MG63 (cell line): ENCODE measurements around the gene HEATR5A. TPM values are rescaled to one million over a fixed set of nuclear protein-coding genes. Genes with fewer than 3 reads are reported as not detected.
"Not testable (repeated sequence)": the region's sequence is repeated elsewhere in the genome, so short reads cannot be mapped to it uniquely, and the experiment has no call there.

Experiments
- DNase-seq: peaks from one replicate; pipeline ENCODE4 v3.0.0-alpha.2; 2020
- H3K27me3 ChIP-seq: fragments of 250-450 bp; sonication (Bioruptor Pico); 2 replicates; pipeline ENCODE4 v1.5.1; 2020; ENCODE audit warnings: mild to moderate bottlenecking, moderate library complexity
- H3K36me3 ChIP-seq: fragments of 250-450 bp; sonication (Bioruptor Pico); 2 replicates; pipeline ENCODE4 v1.5.1; 2020; ENCODE audit warnings: mild to moderate bottlenecking, moderate library complexity
- H3K4me3 ChIP-seq: fragments of 250-450 bp; sonication (Bioruptor Pico); 2 replicates; pipeline ENCODE4 v1.5.1; 2020; ENCODE audit warnings: mild to moderate bottlenecking, moderate library complexity
- H3K9me3 ChIP-seq: fragments of 250-450 bp; sonication (Bioruptor Pico); 2 replicates; pipeline ENCODE4 v1.5.1; 2020; ENCODE audit warnings: mild to moderate bottlenecking, moderate library complexity
- total RNA-seq: library from RNA; depleted of rRNA; stranded (reverse); fragments of >200 nt; shearing (Covaris generic); gene quantifications from 2 replicates; pipeline ENCODE4 v1.2.3, GENCODE V29; 2014; ENCODE audit warnings: low replicate concordance

The HEATR5A gene
- total RNA-seq, 1 experiment from 2014 or later: 10.8 TPM

DNA sequence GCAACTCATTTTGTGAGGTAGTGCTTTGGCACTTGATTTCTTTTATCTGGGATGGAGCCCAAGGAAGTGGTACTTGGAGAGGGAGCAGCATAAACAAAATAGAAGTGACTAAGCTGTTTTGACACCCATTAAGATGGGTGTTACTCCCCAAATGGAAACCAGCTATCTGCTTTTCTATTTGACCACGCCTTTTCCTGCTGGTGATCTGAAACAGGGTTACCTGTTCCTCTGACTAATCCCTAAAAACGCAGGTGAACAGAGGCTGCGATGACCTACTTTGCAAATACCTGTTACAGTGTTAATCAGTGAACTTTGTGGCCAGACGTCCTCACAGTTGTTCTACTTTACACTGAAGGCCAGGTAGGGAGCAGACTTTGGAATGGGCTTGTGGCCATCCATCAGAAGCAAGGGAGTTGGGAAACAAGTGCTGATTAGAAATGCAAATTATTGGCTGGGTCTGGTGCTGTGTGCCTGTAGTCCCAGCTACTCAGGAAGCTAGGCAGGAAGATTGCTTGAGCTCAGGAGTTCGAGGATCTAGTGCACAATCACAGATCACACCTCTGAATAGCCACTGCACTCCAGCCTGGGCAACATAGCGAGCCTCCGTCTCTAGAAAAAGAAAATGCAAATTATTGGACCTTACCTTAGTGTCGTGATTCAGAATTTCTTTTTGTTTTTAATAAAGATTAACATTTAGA is 154.5 kb downstream of the HEATR5A start:
- H3K9me3 ChIP-seq: no peaks in the 10 kb centered on the region
- H3K36me3 ChIP-seq: no peaks in the 10 kb centered on the region
- H3K4me3 ChIP-seq: no peak overlapping the region
- DNase-seq: peak; percentile 45
- H3K27me3 ChIP-seq: no peaks in the 10 kb centered on the region

DNA sequence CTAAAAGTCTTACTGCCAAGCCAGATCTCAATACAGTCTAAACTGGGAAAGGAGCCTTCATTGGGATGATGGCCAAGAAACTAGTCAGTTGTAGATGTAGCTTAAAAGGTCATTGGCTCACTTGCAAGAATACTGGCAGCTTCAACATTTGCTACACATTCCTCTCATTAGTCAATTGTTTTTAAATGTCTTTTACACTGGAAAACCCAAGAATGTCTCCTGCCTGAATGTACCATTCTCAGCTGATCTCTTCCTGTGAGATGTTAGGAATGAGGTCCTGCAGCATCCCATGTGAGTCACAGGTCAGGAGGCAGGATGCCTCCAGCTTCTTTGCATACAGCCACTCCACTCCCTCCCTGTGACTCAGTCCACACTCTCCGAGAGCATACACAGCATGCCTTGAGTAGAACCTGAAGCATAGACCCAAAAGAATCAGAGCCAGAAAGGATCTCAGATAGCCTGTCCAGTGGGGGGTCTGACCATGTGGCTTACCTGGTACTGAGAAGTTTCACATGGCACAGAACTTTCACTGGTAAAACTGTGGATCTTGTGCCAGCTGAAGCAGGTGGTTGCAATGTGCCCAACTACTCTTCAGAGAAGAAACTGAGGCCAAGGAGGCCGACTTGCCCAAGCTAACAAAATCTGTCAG is 156.7 kb downstream of the HEATR5A start:
- no peaks in the 10 kb centered on the region for H3K27me3 ChIP-seq
- DNase-seq: peak; percentile 92

DNA sequence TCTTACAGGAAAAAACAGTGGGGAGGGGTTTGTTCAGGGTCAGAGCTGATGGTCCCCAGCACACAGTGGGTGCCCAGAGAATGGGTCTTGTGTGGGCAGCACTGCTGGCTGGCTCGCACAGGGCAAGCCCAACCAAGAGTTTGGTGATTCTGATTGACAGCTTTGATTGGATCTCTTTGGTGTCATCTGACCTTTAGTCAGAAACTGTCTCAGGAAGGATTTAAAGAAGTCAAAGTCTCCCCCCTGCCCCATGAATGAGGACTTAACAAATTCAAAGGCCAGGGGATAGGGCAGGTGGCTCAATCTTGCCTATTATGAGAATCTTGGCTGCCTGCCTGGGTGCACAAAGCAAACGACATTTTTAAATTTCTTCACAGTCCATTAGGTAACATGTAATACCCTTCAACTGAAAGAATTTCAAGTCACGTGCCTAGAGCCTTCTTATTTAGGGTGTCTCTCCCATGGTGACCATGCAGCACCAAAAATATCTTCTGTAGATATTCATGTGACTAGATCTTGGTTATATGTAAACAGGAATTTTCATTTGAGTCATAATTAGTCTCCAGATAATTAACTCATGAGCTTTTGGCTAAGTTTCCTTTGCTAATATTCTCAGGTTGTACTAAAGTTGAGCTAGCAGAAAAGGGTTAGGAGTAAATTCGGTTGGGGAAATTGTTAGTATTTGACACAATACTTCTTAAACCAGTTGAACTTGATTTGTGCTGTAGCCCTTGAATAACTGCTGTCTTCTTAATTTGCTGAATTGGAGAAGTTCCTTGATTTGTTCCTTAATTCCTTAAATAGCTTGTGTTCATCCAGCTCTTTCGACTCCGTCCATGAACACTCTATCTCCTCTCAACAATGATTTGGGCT is 158.3 kb downstream of the HEATR5A start:
- no peak for DNase-seq
- Histone ChIP-seq H3K27me3 (no peaks in the 10 kb centered on the region), H3K36me3 (no peaks in the 10 kb centered on the region)

More for the DNA sequence above, 156.7 kb downstream of the HEATR5A start:
- H3K36me3 ChIP-seq: no peaks in the 10 kb centered on the region
- no peak overlapping the region for H3K4me3 ChIP-seq
- no peaks in the 10 kb centered on the region for H3K9me3 ChIP-seq

DNA sequence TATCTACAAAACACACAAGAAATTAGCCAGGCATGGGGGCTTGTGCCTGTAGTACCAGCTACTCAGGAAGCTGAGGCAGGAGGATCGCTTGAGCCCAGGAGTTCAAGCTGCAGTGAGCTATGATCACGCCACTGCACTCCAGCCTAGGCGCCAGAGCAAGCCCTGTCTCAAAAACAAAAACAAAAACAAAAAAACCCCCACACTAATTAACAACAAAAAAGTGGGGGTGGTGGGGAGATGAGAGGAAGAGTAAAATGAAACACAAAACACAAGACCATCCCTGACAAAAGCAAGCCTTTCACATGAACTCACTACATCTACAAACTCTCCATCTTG is 158.9 kb downstream of the HEATR5A start:
- H3K4me3 ChIP-seq: no peak overlapping the region
- H3K27me3 ChIP-seq: no peaks in the 10 kb centered on the region
- no peak for DNase-seq
- no peaks in the 10 kb centered on the region for H3K9me3 ChIP-seq
- no peaks in the 10 kb centered on the region for H3K36me3 ChIP-seq

More for the DNA sequence above, 158.3 kb downstream of the HEATR5A start:
- H3K4me3 ChIP-seq: no peak overlapping the region
- no peaks in the 10 kb centered on the region for H3K9me3 ChIP-seq

GRCh38 chr14:31259040-31259435 is 161.3 kb downstream of the HEATR5A start:
- not testable (repeated sequence) for H3K27me3 ChIP-seq

DNA sequence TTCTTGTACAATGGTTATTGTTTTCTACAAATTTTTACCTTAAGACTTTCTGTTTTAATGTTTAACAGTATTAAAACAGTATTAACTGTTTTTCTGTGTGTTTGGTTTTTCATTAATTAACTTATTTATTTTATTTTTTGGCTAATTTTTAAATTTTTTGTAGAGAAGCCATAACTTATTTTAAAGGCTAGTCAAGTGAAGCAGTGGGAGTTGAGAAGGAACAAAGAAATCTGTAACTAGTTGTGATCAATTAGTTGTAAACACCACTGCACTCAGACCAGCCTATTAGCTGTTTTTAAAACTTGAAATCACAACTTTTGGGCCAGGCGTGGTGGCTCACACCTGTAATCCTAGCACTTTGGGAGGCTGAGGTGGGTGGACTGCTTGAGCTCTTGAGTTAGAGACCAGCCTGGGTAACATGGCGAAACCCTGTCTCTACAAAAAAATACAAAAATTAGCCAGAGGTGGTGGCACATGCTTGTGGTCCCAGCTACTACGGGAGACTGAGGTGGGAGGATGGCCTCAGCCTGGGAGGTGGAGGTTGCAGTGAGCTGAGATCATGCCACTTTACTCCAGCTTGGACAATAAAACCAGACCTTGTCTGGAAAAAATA is 161.8 kb downstream of the HEATR5A start:
- H3K4me3 ChIP-seq: no peak overlapping the region
- H3K9me3 ChIP-seq: no peaks in the 10 kb centered on the region
- H3K27me3 ChIP-seq: no peaks in the 10 kb centered on the region
- DNase-seq: no peak
- H3K36me3 ChIP-seq: no peaks in the 10 kb centered on the region

More at GRCh38 chr14:31259040-31259435, 161.3 kb downstream of the HEATR5A start:
- not testable (repeated sequence) for H3K36me3 ChIP-seq, H3K9me3 ChIP-seq, H3K4me3 ChIP-seq, DNase-seq

- H3K27me3 ChIP-seq, H3K9me3 ChIP-seq, H3K4me3 ChIP-seq, DNase-seq, H3K36me3 ChIP-seq: not testable (repeated sequence)
Observed at GRCh38 chr14:31257554-31258426, 162.6 kb downstream of the HEATR5A start.

DNA sequence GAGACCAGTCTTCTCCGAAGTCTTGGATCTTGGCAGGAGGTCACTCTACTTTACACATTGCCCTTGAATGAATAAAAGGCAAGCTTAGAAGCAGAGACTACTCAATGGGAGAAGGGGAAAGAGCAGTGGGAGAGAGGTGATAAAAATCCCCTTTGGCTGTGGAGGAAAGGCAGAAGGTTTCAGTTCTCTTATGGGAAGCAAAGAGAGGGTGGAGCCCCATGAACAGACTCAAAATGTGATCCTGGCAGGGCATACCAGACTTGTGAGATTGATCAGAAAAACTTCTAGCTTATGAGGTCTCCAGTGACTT is 163.2 kb downstream of the HEATR5A start:
- Histone ChIP-seq H3K9me3 (no peaks in the 10 kb centered on the region), H3K36me3 (no peaks in the 10 kb centered on the region), H3K4me3 (no peak overlapping the region), H3K27me3 (no peaks in the 10 kb centered on the region)
- DNase-seq: no peak

- Histone ChIP-seq H3K27me3 (no peaks in the 10 kb centered on the region), H3K36me3 (no peaks in the 10 kb centered on the region), H3K9me3 (no peaks in the 10 kb centered on the region), H3K4me3 (no peak overlapping the region)
- DNase-seq: no peak
Observed at GRCh38 chr14:31256534-31257243, 163.7 kb downstream of the HEATR5A start.

GRCh38 chr14:31255918-31256317 is 164.4 kb downstream of the HEATR5A start:
- H3K27me3 ChIP-seq, H3K36me3 ChIP-seq, DNase-seq, H3K4me3 ChIP-seq, H3K9me3 ChIP-seq: not testable (repeated sequence)

DNA sequence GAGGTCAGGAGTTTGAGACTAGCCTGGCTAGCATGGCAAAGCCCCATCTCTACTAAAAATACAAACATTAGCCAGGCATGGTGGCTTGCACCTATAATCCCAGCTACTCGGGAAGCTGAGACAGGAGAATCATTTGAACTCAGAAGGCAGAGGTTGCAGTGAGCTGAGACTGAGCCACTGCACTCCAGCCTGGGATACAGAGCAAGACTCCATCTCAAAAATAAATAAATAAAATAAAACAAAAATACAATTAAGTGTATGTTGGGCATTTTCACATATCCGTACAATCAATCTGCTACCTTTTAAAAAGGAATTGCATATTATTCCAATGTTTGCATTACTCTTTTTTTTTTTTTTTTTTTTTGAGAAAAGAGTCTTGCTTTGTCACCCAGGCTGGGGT is 165.1 kb downstream of the HEATR5A start:
- no peak for DNase-seq
- Histone ChIP-seq H3K36me3 (no peaks in the 10 kb centered on the region), H3K27me3 (no peaks in the 10 kb centered on the region), H3K4me3 (no peak overlapping the region), H3K9me3 (no peaks in the 10 kb centered on the region)

DNA sequence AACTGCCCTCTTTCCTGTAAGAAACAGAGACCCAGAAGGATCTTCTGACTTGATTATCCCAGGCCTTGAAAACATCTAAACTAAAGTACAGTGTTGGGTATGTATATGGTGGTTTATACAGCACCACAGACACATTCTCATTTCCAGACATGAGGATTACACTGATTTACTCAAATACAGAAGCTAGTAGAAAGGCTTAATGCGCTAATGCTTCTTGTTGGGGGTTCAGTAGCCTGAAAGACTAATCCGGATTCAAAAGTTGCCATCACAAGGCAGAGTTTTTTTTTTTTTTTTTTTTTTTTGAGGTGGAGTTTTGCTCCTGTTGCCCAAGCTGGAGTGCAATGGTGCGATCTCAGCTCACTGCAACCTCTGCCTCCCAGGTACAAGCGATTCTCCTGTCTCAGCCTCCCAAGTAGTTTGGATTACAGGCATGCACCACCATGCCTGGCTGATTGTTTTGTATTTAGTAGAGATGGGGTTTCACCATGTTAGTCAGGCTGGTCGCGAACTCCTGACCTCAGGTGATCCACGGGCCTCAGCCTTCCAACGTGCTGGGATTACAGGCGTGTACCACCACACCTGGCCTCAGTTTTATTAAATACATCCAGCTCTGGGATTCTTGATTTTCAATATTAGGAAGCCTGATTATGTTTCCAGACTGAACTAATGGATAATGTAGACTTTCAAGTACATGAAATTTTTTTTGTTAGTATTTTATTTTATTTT is 166.4 kb downstream of the HEATR5A start:
- Histone ChIP-seq H3K36me3 (no peaks in the 10 kb centered on the region), H3K9me3 (no peaks in the 10 kb centered on the region), H3K27me3 (no peaks in the 10 kb centered on the region), H3K4me3 (no peak overlapping the region)
- DNase-seq: no peak

- H3K9me3 ChIP-seq: no peaks in the 10 kb centered on the region
- DNase-seq: no peak
- H3K27me3 ChIP-seq: no peaks in the 10 kb centered on the region
- no peak overlapping the region for H3K4me3 ChIP-seq
- H3K36me3 ChIP-seq: no peaks in the 10 kb centered on the region
Observed at GRCh38 chr14:31252865-31253264, 167.5 kb downstream of the HEATR5A start.

- Histone ChIP-seq H3K9me3 (no peaks in the 10 kb centered on the region), H3K36me3 (no peaks in the 10 kb centered on the region), H3K27me3 (no peaks in the 10 kb centered on the region), H3K4me3 (no peak overlapping the region)
- peak; percentile 8 for DNase-seq
Observed at GRCh38 chr14:31251028-31251958, 169.1 kb downstream of the HEATR5A start.
